Breast epithelium (tissue), 4 donors: Measurements from ENCODE around the gene LAMB4. TPM values are rescaled to one million over a fixed set of nuclear protein-coding genes. Genes with fewer than 3 reads are reported as not detected.

Source experiments
- DNase-seq, 2 donors: peaks; one replicate each; pipeline ENCODE4 v3.0.0-alpha.2; 2019; ENCODE audit warnings: low spot score in 2 of 2
- H3K27ac ChIP-seq, 2 donors: fragments of 200-600 bp; sonication (generic) in 1 of 2; one replicate each; pipeline ENCODE4 v1.5.1; 2016 to 2019; ENCODE audit warnings: mild to moderate bottlenecking in 1 of 2
- H3K27me3 ChIP-seq, 2 donors: fragments of 200-600 bp; sonication (generic) in 1 of 2; one replicate each; pipeline versions ENCODE4 v1.5.1 to v1.6.0; 2017 to 2019; ENCODE audit warnings: control low read depth in 1 of 2, mild to moderate bottlenecking in 1 of 2
- H3K36me3 ChIP-seq: fragments of 200-600 bp; one replicate; pipeline ENCODE4 v1.5.1; 2019
- H3K4me1 ChIP-seq, 2 donors: fragments of 200-600 bp; sonication (generic); one replicate each; pipeline ENCODE4 v1.5.1; 2016 to 2019; ENCODE audit warnings: control low read depth in 1 of 2
- H3K4me3 ChIP-seq, 3 donors: fragments of 200-600 bp; sonication (generic); 1 replicate in 2 of 3; 2 replicates in 1 of 3; pipeline ENCODE4 v1.5.1; 2016 to 2019; ENCODE audit warnings: mild to moderate bottlenecking in 3 of 3, moderate library complexity in 2 of 3
- H3K9me3 ChIP-seq, 2 donors: fragments of 200-600 bp; sonication (generic) in 1 of 2; one replicate each; pipeline ENCODE4 v1.5.1; 2016 to 2019; ENCODE audit warnings: control low read depth in 1 of 2
- CTCF ChIP-seq, 3 donors: fragments of 450-650 bp; IDR thresholded peaks; one replicate each; pipeline ENCODE4 v1.5.1; 2016 to 2017; ENCODE audit warnings: antibody characterized with exemption in 3 of 3, mild to moderate bottlenecking in 3 of 3, moderate library complexity in 3 of 3
- POLR2A ChIP-seq: fragments of 450-650 bp; IDR thresholded peaks from one replicate; pipeline ENCODE4 v1.6.1; 2016; ENCODE audit warnings: antibody characterized with exemption, mild to moderate bottlenecking, moderate library complexity
- POLR2AphosphoS5 ChIP-seq, 3 donors: sonication (generic); formaldehyde crosslinking; IDR thresholded peaks; one replicate each; pipeline ENCODE4 v1.6.1; 2017; ENCODE audit warnings: antibody characterized with exemption in 3 of 3
- intact Hi-C: fragments of 100-400 bp; cut with DNase I; formaldehyde crosslinking; loops from one replicate; pipeline ENCODE4 v1.15.1; 2023; ENCODE audit warnings: low total_unique reads
- total RNA-seq, 3 donors: library from RNA; depleted of rRNA; stranded (reverse); fragments of >200 nt; gene quantifications; one replicate each; pipeline ENCODE4 v1.1.0, GENCODE V29; 2016

The LAMB4 gene
- total RNA-seq, 3 donors from 2014 or later: 0.29 to 0.98 (median 0.48) TPM

GRCh38 chr7:108004220-108005142, 125.7 kb downstream of the LAMB4 start:
- Histone ChIP-seq H3K36me3 (no peaks in the 10 kb centered on the region), H3K27me3 (peaks cover 0 to 19% of the 10 kb centered on the region in 2 donors), H3K4me3 (no peak overlapping the region), H3K4me1 (peaks cover 0 to 4% of the 10 kb centered on the region in 2 donors), H3K27ac (peak overlapping the region in 1 of 2 donors; percentile 20), H3K9me3 (no peaks in the 10 kb centered on the region)
- DNase-seq: no peak
- intact Hi-C loops: no loop called here
- TF ChIP-seq POLR2A (no peak), POLR2AphosphoS5 (IDR thresholded peaks at IDR 0.05) (no peak), CTCF (IDR thresholded peaks at IDR 0.05) (no peak)

GRCh38 chr7:108003599-108003935, 126.6 kb downstream of the LAMB4 start:
- Histone ChIP-seq H3K4me3 (peak overlapping the region; percentile 54 to 82 (median 68)), H3K36me3 (no peaks in the 10 kb centered on the region), H3K27me3 (peaks cover 0 to 19% of the 10 kb centered on the region in 2 donors), H3K4me1 (peaks cover 0 to 4% of the 10 kb centered on the region in 2 donors), H3K27ac (peak overlapping the region in 1 of 2 donors; percentile 82), H3K9me3 (no peaks in the 10 kb centered on the region)
- TF ChIP-seq POLR2AphosphoS5 (IDR thresholded peaks at IDR 0.05): no peak
- no peak for TF ChIP-seq CTCF (IDR thresholded peaks at IDR 0.05)
- no peak for TF ChIP-seq POLR2A
- DNase-seq: no peak
- intact Hi-C loops: no loop called here

- peaks cover 0 to 19% of the 10 kb centered on the region in 2 donors for H3K27me3 ChIP-seq
- intact Hi-C loops: no loop called here
- TF ChIP-seq POLR2A: no peak
- peak in 1 of 3 donors; percentile 50 for TF ChIP-seq POLR2AphosphoS5 (IDR thresholded peaks at IDR 0.05)
- no peaks in the 10 kb centered on the region for H3K36me3 ChIP-seq
- peak within 1 kb of the TSS; percentile 54 to 82 (median 68) for H3K4me3 ChIP-seq
- no peak for DNase-seq
- H3K9me3 ChIP-seq: no peaks in the 10 kb centered on the region
- peak within 1 kb of the TSS; percentile 57 to 82 for H3K27ac ChIP-seq
- H3K4me1 ChIP-seq: peaks cover 0 to 4% of the 10 kb centered on the region in 2 donors
Observed at GRCh38 chr7:108002726-108003598, 127.2 kb downstream of the LAMB4 start, which contains the start of gene LAMB1. TSS of gene LAMB1 (minus strand) at chr7:108003161. CDS start at chr7:108002885, 276 bp downstream.

- intact Hi-C loops: no loop called here
- no peak for DNase-seq
Observed at GRCh38 chr7:108001764-108002725, 128.1 kb downstream of the LAMB4 start.

More at GRCh38 chr7:108001764-108002725, 128.1 kb downstream of the LAMB4 start:
- peak in 1 of 3 donors; percentile 2 for TF ChIP-seq POLR2AphosphoS5 (IDR thresholded peaks at IDR 0.05)
- TF ChIP-seq POLR2A: no peak
- TF ChIP-seq CTCF (IDR thresholded peaks at IDR 0.05): no peak
- Histone ChIP-seq H3K36me3 (no peaks in the 10 kb centered on the region), H3K27me3 (peaks cover 0 to 19% of the 10 kb centered on the region in 2 donors), H3K4me1 (peaks cover 0 to 4% of the 10 kb centered on the region in 2 donors), H3K4me3 (peak overlapping the region; percentile 54 to 82 (median 68)), H3K27ac (peak overlapping the region; percentile 57 to 82), H3K9me3 (no peaks in the 10 kb centered on the region)
